Activated T-helper 1 cell treated with anti-CD3 and anti-CD28 coated beads, Interleukin-2, amount 50 U/mL, for 16 hours (primary cell): ENCODE data around the gene SLTM.
A peak's percentile ranks its signal among the peaks of the same experiment; 100 is the strongest.
"Not testable (repeated sequence)": the region's sequence is repeated elsewhere in the genome, so short reads cannot be mapped to it uniquely, and the experiment has no call there.

Experiments
- DNase-seq, 2 donors: peaks; one replicate each; pipeline ENCODE4 v3.0.0-alpha.2; 2020; ENCODE audit warnings: low read depth in 1 of 2, low spot score in 1 of 2

The SLTM gene

GRCh38 chr15:58933281-58934113, at the start of gene SLTM:
SLTM (minus strand) TSS chr15:58933679; CDS start chr15:58933565, 114 bp downstream.
- DNase-seq = peak; percentile 84 to 90

GRCh38 chr15:58983261-58983660, 49.8 kb upstream of the SLTM start:
- no peak for DNase-seq

- no peak for DNase-seq
Measured at GRCh38 chr15:58981808-58982475, 48.5 kb upstream of the SLTM start.

- no peak for DNase-seq
Measured at GRCh38 chr15:58980351-58980939, 47.0 kb upstream of the SLTM start.

- no peak for DNase-seq
Measured at GRCh38 chr15:58977887-58978286, 44.4 kb upstream of the SLTM start.

GRCh38 chr15:58967479-58967878, 34.0 kb upstream of the SLTM start:
- no peak for DNase-seq

- no peak for DNase-seq
Measured at GRCh38 chr15:58966698-58967097, 33.2 kb upstream of the SLTM start.

- DNase-seq = no peak
Measured at GRCh38 chr15:58962662-58963565, 29.4 kb upstream of the SLTM start.

GRCh38 chr15:58962136-58962535, 28.7 kb upstream of the SLTM start:
- no peak for DNase-seq

GRCh38 chr15:58958811-58959210, 25.3 kb upstream of the SLTM start:
- no peak for DNase-seq

- peak; percentile 6 to 27 for DNase-seq
Measured at GRCh38 chr15:58957101-58957973, 23.9 kb upstream of the SLTM start.

GRCh38 chr15:58952751-58953150, 19.3 kb upstream of the SLTM start:
- no peak for DNase-seq

- DNase-seq = no peak
Measured at GRCh38 chr15:58951388-58952007, 18.0 kb upstream of the SLTM start.

GRCh38 chr15:58947179-58947578, 13.7 kb upstream of the SLTM start:
- no peak for DNase-seq

GRCh38 chr15:58934974-58935373, 1.5 kb upstream of the SLTM start:
- DNase-seq = not testable (repeated sequence)

- DNase-seq = no peak
Measured at GRCh38 chr15:58934521-58934920, 1.0 kb upstream of the SLTM start.

GRCh38 chr15:58934114-58934447, 602 bp upstream of the SLTM start:
- DNase-seq = no peak

- DNase-seq = no peak
Measured at GRCh38 chr15:58932710-58933280, 684 bp downstream of the SLTM start.

GRCh38 chr15:58931987-58932588, 1.4 kb downstream of the SLTM start:
- no peak for DNase-seq
